ENCODE measurements around the gene ITPRIP.

- TF ChIP-seq POLR2A (IDR thresholded peaks at IDR 0.05; ENCODE audit: low read depth, low read length) = no peak
- no peak for TF ChIP-seq POLR2AphosphoS5 (IDR thresholded peaks at IDR 0.05; ENCODE audit: low read depth, low read length)
- no peak for TF ChIP-seq TAF1 (IDR thresholded peaks at IDR 0.05; ENCODE audit: low read depth, low read length)
- TF ChIP-seq SPI1 (IDR thresholded peaks at IDR 0.05; ENCODE audit: low read depth, low read length) = no peak
These were observed 19.2 kb downstream of the ITPRIP start for GRCh38 chr10:104318810-104319741.

All from GM12891 (cell line).